NK-92 treated with Interleukin-12 subunit alpha and Interleukin-12 subunit beta, amount 100 ng/mL, for 24 hours (cell line): ENCODE results near the gene UBAC2.

Experiments used
- DNase-seq: peaks from one replicate; lab custom pipeline; 2025; lab: John Stamatoyannopoulos, UW

Gene UBAC2

GRCh38 chr13:99339230-99339721, 138.6 kb downstream of the UBAC2 start:
- no peak for DNase-seq

- DNase-seq: no peak
Measured at GRCh38 chr13:99339736-99340397, 139.2 kb downstream of the UBAC2 start.

- no peak for DNase-seq
Measured at GRCh38 chr13:99340638-99341037, 140.0 kb downstream of the UBAC2 start.

- DNase-seq: no peak
Measured at GRCh38 chr13:99341969-99342722, 141.5 kb downstream of the UBAC2 start.

GRCh38 chr13:99342723-99343315, 142.2 kb downstream of the UBAC2 start:
- no peak for DNase-seq

GRCh38 chr13:99344610-99345208, 144.1 kb downstream of the UBAC2 start:
- DNase-seq: no peak

- no peak for DNase-seq
Measured at GRCh38 chr13:99345345-99345744, 144.7 kb downstream of the UBAC2 start.

GRCh38 chr13:99346335-99347042, 145.8 kb downstream of the UBAC2 start:
- DNase-seq: no peak

GRCh38 chr13:99347335-99347878, 146.8 kb downstream of the UBAC2 start:
- no peak for DNase-seq

GRCh38 chr13:99347911-99348451, 147.3 kb downstream of the UBAC2 start:
- DNase-seq: no peak

GRCh38 chr13:99350191-99350590, 149.5 kb downstream of the UBAC2 start:
- no peak for DNase-seq

- no peak for DNase-seq
Measured at GRCh38 chr13:99351772-99352171, 151.1 kb downstream of the UBAC2 start.

GRCh38 chr13:99352351-99353245, 151.9 kb downstream of the UBAC2 start:
- DNase-seq: no peak

GRCh38 chr13:99353246-99353600, 152.6 kb downstream of the UBAC2 start:
- no peak for DNase-seq

- no peak for DNase-seq
Measured at GRCh38 chr13:99353836-99354235, 153.2 kb downstream of the UBAC2 start.

- DNase-seq: no peak
Measured at GRCh38 chr13:99354371-99354951, 153.8 kb downstream of the UBAC2 start.

- no peak for DNase-seq
Measured at GRCh38 chr13:99355267-99356011, 154.8 kb downstream of the UBAC2 start.

GRCh38 chr13:99356012-99356261, 155.3 kb downstream of the UBAC2 start:
- no peak for DNase-seq

- DNase-seq: no peak
Measured at GRCh38 chr13:99356262-99357091, 155.8 kb downstream of the UBAC2 start.
